HepG2 (cell line): Measurements from ENCODE around the gene ANAPC16. TPM values are rescaled to one million over a fixed set of nuclear protein-coding genes. Genes with fewer than 3 reads are reported as not detected.

Source experiments
- AGO2 ChIP-seq: fragments of 200-400 bp; formaldehyde crosslinking; optimal IDR thresholded peaks from 2 replicates; pipeline ENCODE3; 2017; ENCODE audit warnings: mild to moderate bottlenecking, low read depth, low read length, moderate library complexity
- ARNT2 ChIP-seq: sonication (generic); formaldehyde crosslinking; IDR thresholded peaks from 2 replicates; pipeline ENCODE4 v1.8.0; 2022; ENCODE audit warnings: mild to moderate bottlenecking, low read depth, missing genetic modification reagents, moderate library complexity
- ARNTL ChIP-seq: sonication (generic); formaldehyde crosslinking; IDR thresholded peaks from 2 replicates; pipeline ENCODE4 v1.4.0; 2020; ENCODE audit warnings: mild to moderate bottlenecking, missing genetic modification reagents
- LBX2 ChIP-seq: sonication (generic); formaldehyde crosslinking; IDR thresholded peaks from 2 replicates; pipeline ENCODE4 v1.5.0; 2020; ENCODE audit warnings: missing genetic modification reagents, mild to moderate bottlenecking, borderline replicate concordance
- MXI1 ChIP-seq: IDR thresholded peaks from 3 replicates; pipeline ENCODE4 v1.6.1; 2012; ENCODE audit warnings: low read depth, low read length, inconsistent platforms, borderline replicate concordance
- NONO ChIP-seq, 2 experiments: fragments of 450-650 bp in 1 of 2; sonication (generic) in 1 of 2; formaldehyde crosslinking in 1 of 2; IDR thresholded peaks in 1 of 2; conservative IDR thresholded peaks in 1 of 2; 2 replicates each; pipeline versions ENCODE4 v1.6.1 to v1.8.0; 2017 to 2022; ENCODE audit warnings: mild to moderate bottlenecking in 1 of 2, missing genetic modification reagents in 1 of 2, moderate library complexity in 1 of 2
- PAF1 ChIP-seq: IDR thresholded peaks from 2 replicates; pipeline ENCODE4 v1.6.1; 2016; ENCODE audit warnings: missing genetic modification reagents, missing compliant biosample characterization
- PHF21A ChIP-seq: sonication (generic); formaldehyde crosslinking; IDR thresholded peaks from 2 replicates; pipeline ENCODE4 v1.5.0; 2020; ENCODE audit warnings: mild to moderate bottlenecking, missing genetic modification reagents
- TCF7L2 ChIP-seq: IDR thresholded peaks from 2 replicates; pipeline ENCODE4 v1.6.1; 2011; ENCODE audit warnings: mild to moderate bottlenecking, low read depth, low read length, moderate library complexity
- ZNF160 ChIP-seq: sonication (generic); formaldehyde crosslinking; IDR thresholded peaks from 2 replicates; pipeline ENCODE4 v1.8.0; 2022; ENCODE audit warnings: mild to moderate bottlenecking, inconsistent platforms, missing genetic modification reagents
- ZNF703 ChIP-seq: sonication (generic); formaldehyde crosslinking; IDR thresholded peaks from 2 replicates; pipeline ENCODE4 v1.5.1; 2020; ENCODE audit warnings: missing genetic modification reagents, mild to moderate bottlenecking, moderate library complexity, borderline replicate concordance
- polyA plus RNA-seq, 8 experiments: library from polyadenylated mRNA; depleted of rRNA in 3 of 8; stranded (reverse) in 7 of 8; unstranded in 1 of 8; fragments of >200 nt; fragmentation: Illumina TruSeq in 4 of 8; extraction: Trizol in 4 of 8; gene quantifications; 2 replicates each; pipeline versions ENCODE4 v1.2.1 to v1.2.3, GENCODE V29; 2011 to 2016; ENCODE audit warnings: low read depth in 4 of 8, missing spikeins in 1 of 8, mixed read lengths in 1 of 8; ENCODE audit not compliant: insufficient read depth in 1 of 8
- total RNA-seq, 5 experiments: library from RNA; depleted of rRNA; stranded (reverse); fragments of >200 nt; fragmentation: Illumina TruSeq; extraction: Trizol; gene quantifications; 2 replicates each; pipeline ENCODE4 v1.2.3, GENCODE V29; 2016; ENCODE audit warnings: low read depth in 1 of 5
- TF ChIP-seq, protein P1 (sequence below): sonication (generic); formaldehyde crosslinking; IDR thresholded peaks from one replicate; pipeline ENCODE4 v1.5.1; 2020; ENCODE audit warnings: mild to moderate bottlenecking, missing genetic modification reagents; ENCODE audit errors: not compliant biosample characterization
- TF ChIP-seq, protein P2 (sequence below): sonication (generic); formaldehyde crosslinking; IDR thresholded peaks from 2 replicates; pipeline ENCODE4 v1.9.0; 2022; ENCODE audit warnings: low read depth, missing genetic modification reagents
- TF ChIP-seq, protein P3 (sequence below): sonication (generic); formaldehyde crosslinking; IDR thresholded peaks from 2 replicates; pipeline ENCODE4 v1.4.0; 2020; ENCODE audit warnings: mild to moderate bottlenecking, missing genetic modification reagents, borderline replicate concordance

Gene ANAPC16
- total and polyA plus RNA-seq, 2 of the 13 experiments (the other 11 are each of a cell fraction or from before 2014, with no cell fraction given), result 74.8 to 89.4 TPM

- TF ChIP-seq, protein P1, sequence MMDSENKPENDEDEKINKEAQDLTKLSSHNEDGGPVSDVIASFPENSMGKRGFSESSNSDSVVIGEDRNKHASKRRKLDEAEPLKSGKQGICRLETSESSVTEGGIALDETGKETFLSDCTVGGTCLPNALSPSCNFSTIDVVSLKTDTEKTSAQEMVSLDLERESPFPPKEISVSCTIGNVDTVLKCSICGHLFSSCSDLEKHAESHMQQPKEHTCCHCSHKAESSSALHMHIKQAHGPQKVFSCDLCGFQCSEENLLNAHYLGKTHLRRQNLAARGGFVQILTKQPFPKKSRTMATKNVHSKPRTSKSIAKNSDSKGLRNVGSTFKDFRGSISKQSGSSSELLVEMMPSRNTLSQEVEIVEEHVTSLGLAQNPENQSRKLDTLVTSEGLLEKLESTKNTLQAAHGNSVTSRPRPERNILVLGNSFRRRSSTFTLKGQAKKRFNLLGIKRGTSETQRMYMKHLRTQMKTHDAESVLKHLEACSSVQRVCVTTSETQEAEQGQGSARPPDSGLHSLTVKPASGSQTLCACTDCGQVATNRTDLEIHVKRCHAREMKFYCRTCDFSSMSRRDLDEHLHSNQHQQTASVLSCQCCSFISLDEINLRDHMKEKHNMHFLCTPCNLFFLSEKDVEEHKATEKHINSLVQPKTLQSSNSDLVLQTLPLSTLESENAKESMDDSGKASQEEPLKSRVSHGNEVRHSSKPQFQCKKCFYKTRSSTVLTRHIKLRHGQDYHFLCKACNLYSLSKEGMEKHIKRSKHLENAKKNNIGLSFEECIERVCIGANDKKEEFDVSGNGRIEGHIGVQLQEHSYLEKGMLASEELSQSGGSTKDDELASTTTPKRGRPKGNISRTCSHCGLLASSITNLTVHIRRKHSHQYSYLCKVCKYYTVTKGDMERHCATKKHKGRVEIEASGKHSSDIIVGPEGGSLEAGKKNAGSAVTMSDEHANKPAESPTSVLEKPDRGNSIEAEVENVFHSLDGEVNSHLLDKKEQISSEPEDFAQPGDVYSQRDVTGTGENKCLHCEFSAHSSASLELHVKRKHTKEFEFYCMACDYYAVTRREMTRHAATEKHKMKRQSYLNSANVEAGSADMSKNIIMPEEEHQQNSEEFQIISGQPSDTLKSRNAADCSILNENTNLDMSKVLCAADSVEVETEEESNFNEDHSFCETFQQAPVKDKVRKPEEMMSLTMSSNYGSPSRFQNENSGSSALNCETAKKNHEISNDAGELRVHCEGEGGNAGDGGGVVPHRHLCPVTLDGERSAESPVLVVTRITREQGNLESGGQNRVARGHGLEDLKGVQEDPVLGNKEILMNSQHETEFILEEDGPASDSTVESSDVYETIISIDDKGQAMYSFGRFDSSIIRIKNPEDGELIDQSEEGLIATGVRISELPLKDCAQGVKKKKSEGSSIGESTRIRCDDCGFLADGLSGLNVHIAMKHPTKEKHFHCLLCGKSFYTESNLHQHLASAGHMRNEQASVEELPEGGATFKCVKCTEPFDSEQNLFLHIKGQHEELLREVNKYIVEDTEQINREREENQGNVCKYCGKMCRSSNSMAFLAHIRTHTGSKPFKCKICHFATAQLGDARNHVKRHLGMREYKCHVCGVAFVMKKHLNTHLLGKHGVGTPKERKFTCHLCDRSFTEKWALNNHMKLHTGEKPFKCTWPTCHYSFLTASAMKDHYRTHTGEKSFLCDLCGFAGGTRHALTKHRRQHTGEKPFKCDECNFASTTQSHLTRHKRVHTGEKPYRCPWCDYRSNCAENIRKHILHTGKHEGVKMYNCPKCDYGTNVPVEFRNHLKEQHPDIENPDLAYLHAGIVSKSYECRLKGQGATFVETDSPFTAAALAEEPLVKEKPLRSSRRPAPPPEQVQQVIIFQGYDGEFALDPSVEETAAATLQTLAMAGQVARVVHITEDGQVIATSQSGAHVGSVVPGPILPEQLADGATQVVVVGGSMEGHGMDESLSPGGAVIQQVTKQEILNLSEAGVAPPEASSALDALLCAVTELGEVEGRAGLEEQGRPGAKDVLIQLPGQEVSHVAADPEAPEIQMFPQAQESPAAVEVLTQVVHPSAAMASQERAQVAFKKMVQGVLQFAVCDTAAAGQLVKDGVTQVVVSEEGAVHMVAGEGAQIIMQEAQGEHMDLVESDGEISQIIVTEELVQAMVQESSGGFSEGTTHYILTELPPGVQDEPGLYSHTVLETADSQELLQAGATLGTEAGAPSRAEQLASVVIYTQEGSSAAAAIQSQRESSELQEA (CRISPR knock-in tag), result peak; percentile 22
- no peak for TF ChIP-seq ARNTL (CRISPR knock-in tag)
- TF ChIP-seq, protein P2, sequence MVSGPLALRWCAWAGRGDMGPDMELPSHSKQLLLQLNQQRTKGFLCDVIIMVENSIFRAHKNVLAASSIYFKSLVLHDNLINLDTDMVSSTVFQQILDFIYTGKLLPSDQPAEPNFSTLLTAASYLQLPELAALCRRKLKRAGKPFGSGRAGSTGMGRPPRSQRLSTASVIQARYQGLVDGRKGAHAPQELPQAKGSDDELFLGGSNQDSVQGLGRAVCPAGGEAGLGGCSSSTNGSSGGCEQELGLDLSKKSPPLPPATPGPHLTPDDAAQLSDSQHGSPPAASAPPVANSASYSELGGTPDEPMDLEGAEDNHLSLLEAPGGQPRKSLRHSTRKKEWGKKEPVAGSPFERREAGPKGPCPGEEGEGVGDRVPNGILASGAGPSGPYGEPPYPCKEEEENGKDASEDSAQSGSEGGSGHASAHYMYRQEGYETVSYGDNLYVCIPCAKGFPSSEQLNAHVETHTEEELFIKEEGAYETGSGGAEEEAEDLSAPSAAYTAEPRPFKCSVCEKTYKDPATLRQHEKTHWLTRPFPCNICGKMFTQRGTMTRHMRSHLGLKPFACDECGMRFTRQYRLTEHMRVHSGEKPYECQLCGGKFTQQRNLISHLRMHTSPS (CRISPR knock-in tag), result peak; percentile 77
- no peak for TF ChIP-seq ZNF160
- 0 out of 2 replicates have a peak, but pooled peaks have one; percentile 32 for TF ChIP-seq LBX2 (CRISPR knock-in tag)
- peak; percentile 32 for TF ChIP-seq AGO2
- TF ChIP-seq ZNF703 (CRISPR knock-in tag), result no peak
- TF ChIP-seq PAF1 (CRISPR knock-in tag), result peak; percentile 52; the same call in 1 of the 2 replicates
- TF ChIP-seq MXI1, result no peak
- no peak for TF ChIP-seq TCF7L2
- no peak for TF ChIP-seq PHF21A (CRISPR knock-in tag)
- TF ChIP-seq, protein P3, sequence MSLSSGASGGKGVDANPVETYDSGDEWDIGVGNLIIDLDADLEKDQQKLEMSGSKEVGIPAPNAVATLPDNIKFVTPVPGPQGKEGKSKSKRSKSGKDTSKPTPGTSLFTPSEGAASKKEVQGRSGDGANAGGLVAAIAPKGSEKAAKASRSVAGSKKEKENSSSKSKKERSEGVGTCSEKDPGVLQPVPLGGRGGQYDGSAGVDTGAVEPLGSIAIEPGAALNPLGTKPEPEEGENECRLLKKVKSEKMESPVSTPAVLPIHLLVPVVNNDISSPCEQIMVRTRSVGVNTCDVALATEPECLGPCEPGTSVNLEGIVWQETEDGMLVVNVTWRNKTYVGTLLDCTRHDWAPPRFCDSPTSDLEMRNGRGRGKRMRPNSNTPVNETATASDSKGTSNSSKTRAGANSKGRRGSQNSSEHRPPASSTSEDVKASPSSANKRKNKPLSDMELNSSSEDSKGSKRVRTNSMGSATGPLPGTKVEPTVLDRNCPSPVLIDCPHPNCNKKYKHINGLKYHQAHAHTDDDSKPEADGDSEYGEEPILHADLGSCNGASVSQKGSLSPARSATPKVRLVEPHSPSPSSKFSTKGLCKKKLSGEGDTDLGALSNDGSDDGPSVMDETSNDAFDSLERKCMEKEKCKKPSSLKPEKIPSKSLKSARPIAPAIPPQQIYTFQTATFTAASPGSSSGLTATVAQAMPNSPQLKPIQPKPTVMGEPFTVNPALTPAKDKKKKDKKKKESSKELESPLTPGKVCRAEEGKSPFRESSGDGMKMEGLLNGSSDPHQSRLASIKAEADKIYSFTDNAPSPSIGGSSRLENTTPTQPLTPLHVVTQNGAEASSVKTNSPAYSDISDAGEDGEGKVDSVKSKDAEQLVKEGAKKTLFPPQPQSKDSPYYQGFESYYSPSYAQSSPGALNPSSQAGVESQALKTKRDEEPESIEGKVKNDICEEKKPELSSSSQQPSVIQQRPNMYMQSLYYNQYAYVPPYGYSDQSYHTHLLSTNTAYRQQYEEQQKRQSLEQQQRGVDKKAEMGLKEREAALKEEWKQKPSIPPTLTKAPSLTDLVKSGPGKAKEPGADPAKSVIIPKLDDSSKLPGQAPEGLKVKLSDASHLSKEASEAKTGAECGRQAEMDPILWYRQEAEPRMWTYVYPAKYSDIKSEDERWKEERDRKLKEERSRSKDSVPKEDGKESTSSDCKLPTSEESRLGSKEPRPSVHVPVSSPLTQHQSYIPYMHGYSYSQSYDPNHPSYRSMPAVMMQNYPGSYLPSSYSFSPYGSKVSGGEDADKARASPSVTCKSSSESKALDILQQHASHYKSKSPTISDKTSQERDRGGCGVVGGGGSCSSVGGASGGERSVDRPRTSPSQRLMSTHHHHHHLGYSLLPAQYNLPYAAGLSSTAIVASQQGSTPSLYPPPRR (CRISPR knock-in tag), result no peak
- TF ChIP-seq ARNT2 (CRISPR knock-in tag), result 0 out of 2 replicates have a peak, but pooled peaks have one; percentile 30
- no peak for TF ChIP-seq NONO (IDR thresholded peaks at IDR 0.05)
- no peak for TF ChIP-seq NONO (CRISPR knock-in tag; conservative IDR thresholded peaks at IDR 0.05)
Observed at GRCh38 chr10:72276013-72276387, 60.2 kb downstream of the ANAPC16 start (continued).
